Caki2 (cell line): ENCODE results near the gene UBE2G2. TPM values are rescaled to one million over a fixed set of nuclear protein-coding genes. Genes with fewer than 3 reads are reported as not detected.

Experiments used
- DNase-seq: peaks from one replicate; pipeline ENCODE4 v3.0.0-alpha.2; 2015; ENCODE audit warnings: low read depth
- in situ Hi-C: cut with HindIII; loops from 2 replicates; pipeline ENCODE4 v1.10.0; 2016; ENCODE audit warnings: low sequenced_read_pairs, low pct_unique_long_range_greater_than_20kb, mixed read lengths
- total RNA-seq: library from RNA; depleted of rRNA; stranded (reverse); fragments of >200 nt; shearing (Covaris generic); gene quantifications from 2 replicates; pipeline ENCODE4 v1.2.3, GENCODE V29; 2014; ENCODE audit warnings: low replicate concordance

The UBE2G2 gene
- total RNA-seq, 1 experiment from 2014 or later = 43.8 TPM

DNA sequence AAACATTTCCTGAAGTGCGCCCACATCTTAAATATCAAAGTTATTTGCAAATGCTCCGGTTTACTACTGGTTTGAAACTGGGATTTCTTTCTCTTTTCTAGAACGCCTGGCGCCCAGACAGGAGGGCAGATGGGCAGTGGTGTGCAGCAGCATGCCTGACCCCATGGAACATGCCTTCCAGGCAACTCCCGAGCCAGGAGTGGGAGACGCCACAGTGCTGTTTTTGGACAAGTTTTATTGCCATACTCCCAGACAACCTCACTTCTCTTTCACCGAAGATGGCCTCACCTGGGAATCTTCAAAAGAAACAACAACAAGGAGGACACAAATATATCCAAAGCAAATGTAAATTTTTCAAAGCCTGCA is 21.5 kb downstream of the UBE2G2 start:
- DNase-seq = no peak
- in situ Hi-C loops = no loop called here

GRCh38 chr21:44779417-44780136 is 22.0 kb downstream of the UBE2G2 start:
- DNase-seq = no peak
- in situ Hi-C loops = no loop called here

- in situ Hi-C loops = no loop called here
- DNase-seq = no peak
These were observed 22.6 kb downstream of the UBE2G2 start for GRCh38 chr21:44778983-44779382.

DNA sequence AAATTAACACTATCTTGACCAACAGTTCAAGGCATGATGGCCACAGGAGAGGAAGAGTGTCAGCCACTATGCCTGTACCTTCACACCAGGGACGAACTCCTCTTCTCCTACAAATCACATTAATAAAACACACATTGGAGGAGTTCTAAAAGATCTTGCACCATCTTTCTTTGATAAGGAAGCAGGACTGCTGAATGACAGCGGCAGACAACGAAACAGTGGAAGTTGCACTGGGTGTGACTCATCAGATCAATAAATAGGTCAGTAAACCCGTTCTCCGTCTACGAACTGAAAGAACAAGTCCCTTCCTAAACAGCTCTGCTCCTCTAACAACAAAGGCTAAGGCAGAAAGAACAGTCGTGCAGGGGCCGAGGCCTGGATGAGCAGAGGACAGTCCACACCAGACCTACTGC is 23.1 kb downstream of the UBE2G2 start:
- no peak for DNase-seq
- in situ Hi-C loops = no loop called here

DNA sequence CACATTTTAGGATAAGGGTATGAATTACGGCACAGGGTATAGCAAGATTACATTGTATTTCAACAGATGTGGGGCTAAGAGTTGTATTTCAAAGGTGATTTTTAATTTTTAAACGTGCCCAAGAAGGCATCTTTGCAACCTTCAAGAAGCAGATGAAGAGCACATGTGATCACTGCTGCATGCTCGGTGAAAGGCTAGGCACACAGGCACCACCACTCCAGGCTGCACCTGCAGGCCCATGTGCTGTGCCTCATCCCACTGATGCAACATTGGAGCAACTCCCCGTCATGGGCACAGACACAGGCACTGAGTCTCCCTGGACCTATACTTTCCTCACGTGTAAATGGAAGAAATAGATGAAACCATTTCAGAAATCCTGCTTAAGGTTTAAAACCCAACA is 23.5 kb downstream of the UBE2G2 start:
- in situ Hi-C loops = no loop called here
- DNase-seq = no peak

GRCh38 chr21:44774972-44775371 is 26.6 kb downstream of the UBE2G2 start:
- in situ Hi-C loops = no loop called here
- DNase-seq = no peak

- in situ Hi-C loops = no loop called here
- peak; percentile 82 for DNase-seq
These were observed 28.2 kb downstream of the UBE2G2 start for GRCh38 chr21:44773291-44773932.

DNA sequence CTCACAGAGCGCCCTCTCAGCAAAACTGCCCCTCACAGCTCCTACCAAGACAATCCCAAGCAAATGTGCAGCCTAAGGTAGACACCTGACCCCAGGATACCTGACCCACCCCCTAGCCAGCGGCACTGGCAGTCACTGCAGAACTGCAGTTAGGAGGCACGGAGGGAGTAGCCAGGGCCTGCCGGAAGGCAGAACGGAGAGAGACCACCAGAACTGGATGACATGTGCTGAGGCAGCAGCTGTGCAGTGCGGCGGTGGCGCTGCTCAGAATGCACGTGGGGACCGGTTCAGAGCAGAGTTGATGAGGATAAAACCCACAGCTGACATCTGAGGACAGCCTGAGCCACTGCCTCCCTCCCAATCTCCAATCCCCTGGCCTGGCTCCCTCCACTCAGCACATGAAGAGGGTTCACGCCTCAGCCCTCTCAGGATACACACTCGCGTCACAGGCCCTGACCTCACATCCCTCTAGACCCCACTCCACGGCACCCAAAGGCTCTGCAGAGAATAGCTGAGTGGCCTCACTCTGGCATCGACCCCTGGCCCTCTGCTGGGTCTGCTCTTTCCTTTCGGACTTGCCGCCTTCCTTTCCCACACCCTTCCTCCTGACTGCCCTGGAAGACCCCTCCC is 29.6 kb downstream of the UBE2G2 start:
- DNase-seq = no peak
- in situ Hi-C loops = no loop called here

DNA sequence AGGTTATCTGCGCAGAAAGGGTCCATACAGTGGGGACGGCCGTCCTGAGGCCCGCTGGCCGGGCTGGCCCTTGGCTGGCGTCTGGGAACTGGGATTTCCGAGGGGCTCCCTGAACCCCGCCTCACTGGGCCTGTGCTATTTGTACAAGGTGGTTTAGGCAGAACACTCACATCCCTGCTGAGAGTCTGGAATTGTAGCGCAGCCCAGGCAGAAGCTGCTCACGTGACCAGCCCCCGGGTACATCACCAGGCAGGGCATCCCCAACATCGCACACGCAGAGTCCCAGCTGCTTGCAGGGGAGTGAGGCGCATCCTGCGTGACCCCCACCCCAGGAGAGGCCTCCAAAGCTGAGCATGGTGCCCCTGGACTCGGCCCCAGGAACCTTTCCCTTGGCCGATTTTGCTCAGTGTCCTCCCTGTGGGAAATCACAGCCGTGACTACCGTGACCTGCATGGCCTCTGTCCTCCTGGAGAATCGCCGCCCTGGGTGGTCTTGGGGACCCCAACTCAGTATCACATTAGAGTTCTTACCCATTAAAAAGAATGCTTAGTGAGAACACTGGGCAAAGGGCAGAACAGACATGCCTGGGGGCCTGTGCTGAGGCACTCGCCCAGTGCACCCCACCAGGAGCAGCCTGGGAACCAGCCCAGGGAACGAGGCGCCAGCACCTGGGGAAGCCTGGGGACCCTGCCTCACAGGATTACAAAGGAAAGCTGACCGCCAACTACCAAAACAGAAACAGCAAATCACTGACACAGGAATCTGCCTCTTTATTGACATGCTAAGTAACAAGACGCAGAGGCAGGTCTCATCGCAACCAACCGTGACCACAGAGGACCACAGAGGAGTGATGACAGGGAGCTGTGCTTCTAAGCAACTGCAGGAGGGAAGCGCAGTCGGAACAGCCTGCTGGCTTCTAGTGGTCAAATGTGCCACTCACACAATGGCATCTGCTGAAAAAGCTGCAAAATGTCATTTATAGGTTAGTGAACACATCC is 33.5 kb downstream of the UBE2G2 start:
- no peak for DNase-seq
- in situ Hi-C loops = no loop called here

DNA sequence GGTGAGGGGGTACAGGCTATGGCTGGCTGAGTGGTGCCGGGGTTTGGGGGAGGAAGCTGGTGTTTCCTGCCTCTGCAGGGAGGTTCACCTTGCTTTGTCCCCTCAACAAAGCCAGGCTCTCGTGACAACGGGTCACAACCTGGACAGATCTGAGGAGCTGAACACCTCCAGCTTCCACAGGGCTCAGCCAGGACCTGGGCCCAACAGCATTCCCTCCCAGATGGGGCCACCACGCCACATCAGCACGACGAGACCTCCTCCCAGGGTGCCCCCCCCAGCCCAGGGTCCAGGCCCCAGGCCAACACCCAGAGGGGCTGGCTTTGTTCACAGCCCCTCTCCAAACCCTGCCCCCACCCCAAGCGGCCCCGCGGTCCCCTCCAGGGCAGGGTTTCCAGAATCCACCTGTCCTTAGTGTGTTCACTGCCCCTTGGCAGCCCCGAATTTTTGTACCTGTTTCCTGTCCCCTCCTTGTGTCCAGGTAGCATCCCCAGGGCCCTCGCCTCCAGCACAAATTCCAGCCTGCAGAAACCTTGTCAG is 34.7 kb downstream of the UBE2G2 start:
- in situ Hi-C loops = no loop called here

DNA sequence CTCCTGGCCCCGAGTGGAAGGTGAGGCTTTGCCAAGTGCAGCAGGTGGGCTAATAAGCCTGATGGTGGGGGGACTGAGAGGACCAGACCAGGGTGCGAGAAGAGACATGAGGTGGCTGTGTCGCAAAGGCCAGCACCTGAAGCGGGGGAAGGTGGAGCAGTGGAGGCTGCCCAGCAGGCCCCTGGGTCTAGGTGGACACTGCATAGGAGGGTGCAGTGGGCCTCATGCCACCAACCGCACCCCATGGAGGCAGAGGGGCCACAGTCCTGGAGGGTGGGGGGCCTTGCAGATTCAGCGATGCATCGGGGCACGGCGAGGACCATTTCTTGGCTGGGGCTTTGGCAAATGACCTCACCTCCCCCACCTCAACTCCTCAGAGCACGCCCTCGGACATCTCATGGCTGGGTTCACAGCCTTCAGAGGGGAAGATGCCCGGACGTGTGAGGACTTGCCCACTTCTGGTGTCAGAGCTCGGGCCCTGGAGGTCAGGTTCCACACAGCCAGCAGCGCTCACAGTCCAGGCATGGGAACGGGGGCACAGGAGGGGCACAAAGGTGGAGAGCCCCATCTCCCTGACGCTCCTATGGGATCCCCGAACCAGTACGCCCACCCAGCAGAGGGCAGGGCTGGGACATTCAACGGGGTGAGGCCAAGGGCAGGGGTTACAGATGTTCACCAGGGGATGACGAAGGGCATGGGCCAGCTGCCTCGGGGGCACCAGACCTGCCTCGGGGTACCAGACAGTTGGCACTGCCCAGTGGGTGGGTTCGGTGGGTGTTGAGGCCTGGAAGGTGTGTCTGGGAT is 35.4 kb downstream of the UBE2G2 start:
- in situ Hi-C loops = no loop called here
- no peak for DNase-seq

More for the DNA sequence above, 34.7 kb downstream of the UBE2G2 start:
- DNase-seq = no peak

DNA sequence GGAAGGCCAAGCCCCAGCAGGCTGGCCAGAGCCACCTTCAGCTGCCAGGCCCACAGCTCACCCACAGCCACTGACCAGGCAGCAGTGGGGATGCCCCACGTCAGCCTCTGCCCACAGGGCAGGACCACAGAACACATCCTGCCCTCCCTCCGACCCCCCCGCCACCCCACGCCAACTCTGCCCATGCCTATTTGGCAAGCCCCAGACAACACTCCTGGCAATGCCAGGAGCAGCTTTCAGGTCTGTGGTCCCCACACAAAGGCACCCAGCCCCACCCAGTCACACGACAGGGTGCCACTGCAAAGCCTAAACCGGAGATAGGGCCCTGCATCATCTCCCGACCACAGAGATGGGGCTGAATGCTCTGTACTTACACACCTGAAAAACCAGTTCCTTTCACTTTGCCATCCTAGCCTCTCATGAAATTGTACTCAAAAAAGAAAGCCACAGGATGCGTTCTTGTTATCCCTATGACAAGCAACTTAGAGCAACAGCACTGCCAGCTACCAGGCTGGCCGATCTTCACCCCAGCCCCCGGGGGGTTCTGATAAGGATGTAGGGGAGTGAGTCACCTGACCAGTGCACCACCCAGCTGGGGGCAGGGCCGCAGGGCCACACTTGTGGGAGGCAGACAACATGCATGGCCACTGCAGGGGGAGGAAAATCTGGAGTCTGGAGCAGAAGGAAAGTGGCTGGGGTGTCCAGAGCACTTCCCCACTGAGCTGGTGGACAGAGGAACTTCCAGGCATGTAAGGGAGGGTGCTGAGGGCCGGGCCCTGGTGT is 36.2 kb downstream of the UBE2G2 start:
- in situ Hi-C loops = no loop called here
- no peak for DNase-seq

- no peak for DNase-seq
- in situ Hi-C loops = no loop called here
These were observed 37.0 kb downstream of the UBE2G2 start for GRCh38 chr21:44764319-44765230.

DNA sequence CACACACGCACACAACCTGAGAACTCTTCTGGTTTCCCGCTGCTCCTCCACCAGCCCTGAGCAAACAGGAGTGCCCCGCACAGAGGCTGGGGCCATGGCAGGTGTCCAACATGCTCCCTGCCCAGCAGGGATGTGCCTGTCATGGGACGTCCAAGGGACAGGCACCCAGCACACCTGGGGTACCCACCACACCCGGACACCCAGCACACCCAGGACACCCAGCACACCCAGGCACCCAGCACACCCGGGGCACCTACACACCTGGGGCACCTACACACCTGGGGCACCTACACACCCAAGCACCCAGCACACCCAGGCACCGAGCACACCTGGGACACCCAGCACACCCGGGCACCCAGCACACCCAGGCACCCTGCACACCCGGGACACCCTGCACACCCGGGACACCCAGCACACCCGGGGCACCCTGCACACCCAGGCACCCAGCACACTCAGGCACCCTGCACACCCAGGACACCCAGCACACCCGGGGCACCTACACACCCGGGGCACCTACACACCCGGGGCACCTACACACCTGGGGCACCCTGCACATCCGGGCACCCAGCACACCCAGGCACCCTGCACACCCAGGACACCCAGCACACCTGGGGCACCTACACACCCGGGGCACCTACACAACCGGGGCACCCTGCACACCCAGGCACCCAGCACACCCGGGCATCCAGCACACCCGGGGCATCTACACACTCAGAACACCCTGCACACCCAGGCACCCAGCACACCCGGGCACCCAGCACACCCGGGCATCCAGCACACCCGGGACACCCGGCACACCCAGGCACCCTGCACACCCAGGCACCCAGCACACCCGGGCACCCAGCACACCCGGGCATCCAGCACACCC is 37.9 kb downstream of the UBE2G2 start:
- DNase-seq = no peak
- in situ Hi-C loops = no loop called here

DNA sequence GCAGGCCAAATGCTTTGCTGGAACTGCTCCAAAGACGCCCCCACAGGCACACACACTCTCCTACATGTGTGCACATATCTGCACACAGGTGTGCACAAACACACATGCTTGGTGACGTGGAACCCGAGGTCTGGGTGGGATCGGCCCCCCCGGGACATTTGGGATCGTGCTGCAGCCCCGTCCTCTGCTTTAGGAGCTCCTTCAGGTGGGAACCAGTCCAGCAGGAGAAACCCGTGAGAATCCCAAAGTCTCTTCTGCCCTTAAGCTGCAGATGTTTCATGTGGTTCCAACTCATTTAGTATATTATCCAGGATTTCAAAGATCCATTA is 38.6 kb downstream of the UBE2G2 start:
- in situ Hi-C loops = no loop called here
- no peak for DNase-seq
